ENCODE results near the gene NARS2. TPM values are rescaled to one million over a fixed set of nuclear protein-coding genes. Genes with fewer than 3 reads are reported as not detected.

NARS2 gene
- total and polyA plus RNA-seq, 10 of the 15 experiments (the other 5 are each of a cell fraction or from before 2014, with no cell fraction given), result 22.2 to 45.3 (median 36.3) TPM

GRCh38 chr11:78392854-78393253, 181.8 kb downstream of the NARS2 start (continued):
- TF ChIP-seq BCLAF1 (IDR thresholded peaks at IDR 0.05) (no peak), PAX8 (IDR thresholded peaks at IDR 0.05) (no peak)

GRCh38 chr11:78391424-78391823, 183.2 kb downstream of the NARS2 start:
- in situ Hi-C loops (cut with MboI), result no loop called here
- ChIA-PET SMC1A (ENCODE audit: uncharacterized antibody, unreplicated experiment) (no interaction called here), RAD21 (ENCODE audit: unreplicated experiment) (no interaction called here), CTCF (no interaction called here), POLR2A (no interaction called here)
- Histone ChIP-seq H3K9ac (ENCODE audit: control insufficient read depth, insufficient read depth, low read length) (no peak overlapping the region), H3K9me3 (replicated peaks; ENCODE audit: control insufficient read depth, insufficient read depth, low read length) (no peaks in the 10 kb centered on the region; the same call in 2 of the 3 replicates), H3K4me2 (ENCODE audit: control insufficient read depth, insufficient read depth) (no peak overlapping the region), H4K20me1 (ENCODE audit: control insufficient read depth, insufficient read depth) (no peaks in the 10 kb centered on the region), H3K4me1 (ENCODE audit: control insufficient read depth, insufficient read depth, low read length) (no peaks in the 10 kb centered on the region), H3K27ac (ENCODE audit: control insufficient read depth, insufficient read depth) (no peak overlapping the region), H3K36me3 (ENCODE audit: control insufficient read depth in 2 of 2, insufficient read depth in 2 of 2, low read length in 1 of 2) (no peaks in the 10 kb centered on the region), H3K79me2 (ENCODE audit: control insufficient read depth, insufficient read depth, low read length) (no peaks in the 10 kb centered on the region), H3K27me3 (replicated peaks in 1 of 2; ENCODE audit: control insufficient read depth in 2 of 2, insufficient read depth in 2 of 2, low read length in 1 of 2) (no peaks in the 10 kb centered on the region), H3K4me3 (no peak overlapping the region), H2AFZ (ENCODE audit: control insufficient read depth, low read depth, low read length) (no peak overlapping the region)
- intact Hi-C loops (cut with micrococcal nuclease; ENCODE audit: unreplicated experiment), result no loop called here
- ATAC-seq (no peak), DNase-seq (ENCODE audit: low read depth, low spot score) (no peak), FAIRE-seq (no peak)
- TF ChIP-seq E2F8 (IDR thresholded peaks at IDR 0.05; ENCODE audit: low read depth, partially characterized antibody) (no peak), SIX5 (IDR thresholded peaks at IDR 0.05; ENCODE audit: low read depth, low read length, severe bottlenecking) (no peak)
- no TSS peak for BruUV-seq (replicated peaks)
- 100% methylated on average over 1 of the region's 1 CpG for WGBS (ENCODE audit: insufficient coverage, insufficient replicate concordance, low lambda C conversion rate, missing lambda C conversion rate)
